ENCODE data around the gene TNMD.
A peak's percentile ranks its signal among the peaks of the same experiment; 100 is the strongest.

TNMD gene

GRCh38 chrX:100635040-100635439 is 50.3 kb downstream of the TNMD start:
- TF ChIP-seq MAX (IDR thresholded peaks at IDR 0.05; ENCODE audit: low read depth, low read length) (no peak), MYC (IDR thresholded peaks at IDR 0.05; ENCODE audit: low read depth, low read length) (no peak), CTCF (IDR thresholded peaks at IDR 0.05; ENCODE audit: low read depth, low read length) (no peak), POLR2A (IDR thresholded peaks at IDR 0.05; ENCODE audit: extremely low read depth, insufficient read length) (no peak)
- H3K4me3 ChIP-seq (ENCODE audit: low read depth, low read length), result no peak overlapping the region
- no peak for DNase-seq (ENCODE audit: low read depth)

GRCh38 chrX:100635989-100636320 is 51.2 kb downstream of the TNMD start:
- TF ChIP-seq MYC (IDR thresholded peaks at IDR 0.05; ENCODE audit: low read depth, low read length), result no peak
- no peak for TF ChIP-seq CTCF (IDR thresholded peaks at IDR 0.05; ENCODE audit: low read depth, low read length)
- TF ChIP-seq POLR2A (IDR thresholded peaks at IDR 0.05; ENCODE audit: extremely low read depth, insufficient read length), result no peak
- no peak for TF ChIP-seq MAX (IDR thresholded peaks at IDR 0.05; ENCODE audit: low read depth, low read length)
- no peak overlapping the region for H3K4me3 ChIP-seq (ENCODE audit: low read depth, low read length)

GRCh38 chrX:100636321-100636991 is 51.7 kb downstream of the TNMD start, which contains the start of gene TSPAN6:
TSPAN6 (minus strand) TSS chrX:100636806; CDS start chrX:100636694, 112 bp downstream.
- peak; percentile 1 for DNase-seq (ENCODE audit: low read depth)
- no peak within 1 kb of the TSS for H3K4me3 ChIP-seq (ENCODE audit: low read depth, low read length)
- no peak for TF ChIP-seq MAX (IDR thresholded peaks at IDR 0.05; ENCODE audit: low read depth, low read length)
- no peak for TF ChIP-seq POLR2A (IDR thresholded peaks at IDR 0.05; ENCODE audit: extremely low read depth, insufficient read length)
- TF ChIP-seq CTCF (IDR thresholded peaks at IDR 0.05; ENCODE audit: low read depth, low read length), result peak; percentile 22

More at GRCh38 chrX:100635989-100636320, 51.2 kb downstream of the TNMD start:
- no peak for DNase-seq (ENCODE audit: low read depth)

- TF ChIP-seq POLR2A (IDR thresholded peaks at IDR 0.05; ENCODE audit: extremely low read depth, insufficient read length) (no peak), CTCF (IDR thresholded peaks at IDR 0.05; ENCODE audit: low read depth, low read length) (no peak)
- no peak for DNase-seq (ENCODE audit: low read depth)
- H3K4me3 ChIP-seq (ENCODE audit: low read depth, low read length), result no peak overlapping the region
Measured at GRCh38 chrX:100642290-100642689, 57.6 kb downstream of the TNMD start.

- DNase-seq (ENCODE audit: low read depth), result no peak
- TF ChIP-seq MYC (IDR thresholded peaks at IDR 0.05; ENCODE audit: low read depth, low read length) (no peak), CTCF (IDR thresholded peaks at IDR 0.05; ENCODE audit: low read depth, low read length) (no peak), POLR2A (IDR thresholded peaks at IDR 0.05; ENCODE audit: extremely low read depth, insufficient read length) (no peak), MAX (IDR thresholded peaks at IDR 0.05; ENCODE audit: low read depth, low read length) (no peak)
- H3K4me3 ChIP-seq (ENCODE audit: low read depth, low read length), result no peak overlapping the region
Measured at GRCh38 chrX:100643212-100643611, 58.5 kb downstream of the TNMD start.
